K562 (cell line): ENCODE measurements around the gene DCAF4. TPM values are rescaled to one million over a fixed set of nuclear protein-coding genes. Genes with fewer than 3 reads are reported as not detected.

Source experiments
- C11orf30 ChIP-seq: fragments of 450-650 bp; IDR thresholded peaks from 2 replicates; pipeline ENCODE4 v1.6.1; 2016; ENCODE audit warnings: low read depth, mild to moderate bottlenecking
- CCNT2 ChIP-seq: IDR thresholded peaks from 2 replicates; pipeline ENCODE4 v1.6.1; 2011; ENCODE audit warnings: borderline replicate concordance, low read depth, mild to moderate bottlenecking, moderate library complexity, mixed read lengths, low read length; ENCODE audit not compliant: insufficient read length; ENCODE audit errors: extremely low read depth
- EP400 ChIP-seq: fragments of 450-650 bp; IDR thresholded peaks from 2 replicates; pipeline ENCODE4 v1.6.1; 2017; ENCODE audit warnings: antibody characterized with exemption, mild to moderate bottlenecking, moderate library complexity
- ETS2 ChIP-seq: IDR thresholded peaks from 2 replicates; pipeline ENCODE4 v1.6.1; 2016; ENCODE audit warnings: borderline replicate concordance, missing genetic modification characterization, mild to moderate bottlenecking, moderate library complexity, missing compliant biosample characterization; ENCODE audit not compliant: poor library complexity, severe bottlenecking
- HLTF ChIP-seq: fragments of 450-650 bp; IDR thresholded peaks from 2 replicates; pipeline ENCODE4 v1.6.1; 2016
- MAFF ChIP-seq: IDR thresholded peaks from 2 replicates; pipeline ENCODE4 v1.6.1; 2012; ENCODE audit warnings: low read length, improper control_type of control experiment
- MAFG ChIP-seq: fragments of 450-650 bp; conservative IDR thresholded peaks from 2 replicates; pipeline ENCODE4 v1.6.1; 2016; ENCODE audit warnings: missing genetic modification characterization, missing compliant biosample characterization
- MAFK ChIP-seq: IDR thresholded peaks from 2 replicates; pipeline ENCODE4 v1.6.1; 2011; ENCODE audit warnings: low read length, improper control_type of control experiment
- MXD1 ChIP-seq: fragments of 250-450 bp; sonication (Bioruptor Pico); IDR thresholded peaks from 2 replicates; pipeline ENCODE4 v1.8.0; 2021; ENCODE audit warnings: borderline replicate concordance, mild to moderate bottlenecking, moderate library complexity; ENCODE audit not compliant: poor library complexity, severe bottlenecking
- MXI1 ChIP-seq: IDR thresholded peaks from 2 replicates; pipeline ENCODE4 v1.6.1; 2011; ENCODE audit warnings: low read depth, mild to moderate bottlenecking, improper control_type of control experiment, low read length
- MYC ChIP-seq, 2 experiments: fragments of 250-450 bp in 1 of 2; sonication (Bioruptor Pico) in 1 of 2; IDR thresholded peaks; 2 replicates each; pipeline versions ENCODE4 v1.5.1 to v1.6.1; 2012 to 2021; ENCODE audit warnings: low read depth in 2 of 2, borderline replicate concordance in 1 of 2, improper control_type of control experiment in 1 of 2, low read length in 1 of 2, mild to moderate bottlenecking in 1 of 2, moderate library complexity in 1 of 2
- NR2F6 ChIP-seq: fragments of 450-650 bp; formaldehyde crosslinking; IDR thresholded peaks from 2 replicates; pipeline ENCODE4 v1.4.0; 2020; ENCODE audit warnings: mild to moderate bottlenecking
- PHB ChIP-seq: fragments of 250-450 bp; sonication (Bioruptor Pico); IDR thresholded peaks from 2 replicates; pipeline ENCODE4 v1.5.0; 2021
- PKNOX1 ChIP-seq: fragments of 450-650 bp; IDR thresholded peaks from 2 replicates; pipeline ENCODE4 v1.6.1; 2016
- POLR2AphosphoS2 ChIP-seq: IDR thresholded peaks from 2 replicates; pipeline ENCODE4 v1.6.1; 2012; ENCODE audit warnings: low read length, improper control_type of control experiment
- TRIM25 ChIP-seq: fragments of 450-650 bp; IDR thresholded peaks from 2 replicates; pipeline ENCODE4 v1.7.0; 2016; ENCODE audit warnings: borderline replicate concordance
- ZNF311 ChIP-seq: fragments of 250-450 bp; sonication (Bioruptor Pico); IDR thresholded peaks from 2 replicates; pipeline ENCODE4 v1.4.0; 2020; ENCODE audit warnings: mild to moderate bottlenecking, moderate library complexity
- ZNF316 ChIP-seq: fragments of 450-650 bp; IDR thresholded peaks from 2 replicates; pipeline ENCODE4 v1.6.1; 2016
- ZZZ3 ChIP-seq: fragments of 450-650 bp; IDR thresholded peaks from 2 replicates; pipeline ENCODE4 v1.6.1; 2016; ENCODE audit warnings: antibody characterized with exemption, mild to moderate bottlenecking, moderate library complexity
- polyA plus RNA-seq, 8 experiments: library from polyadenylated mRNA; depleted of rRNA in 4 of 8; stranded (reverse) in 5 of 8; unstranded in 3 of 8; fragments of >200 nt; fragmentation: Nextera tagmentation in 2 of 8; fragmentation: Illumina TruSeq in 1 of 8; extraction: Ambion mirVana in 2 of 8; extraction: Trizol in 1 of 8; gene quantifications; 2 replicates each; pipeline versions ENCODE4 v1.2.1 to v1.2.3, GENCODE V29; 2011 to 2014; ENCODE audit warnings: inconsistent platforms in 1 of 8, missing spikeins in 1 of 8
- total RNA-seq, 7 experiments: library from RNA; depleted of rRNA in 6 of 7; stranded (reverse); fragments of >200 nt in 6 of 7; fragmentation: Illumina TruSeq in 2 of 7; extraction: Trizol in 2 of 7; gene quantifications; 2 replicates each; pipeline versions ENCODE4 v1.2.1 to v1.2.3, GENCODE V29; 2011 to 2021; ENCODE audit warnings: low replicate concordance in 1 of 7
- TF ChIP-seq, protein P1 (sequence below): sonication (generic); formaldehyde crosslinking; IDR thresholded peaks from 2 replicates; pipeline ENCODE4 v1.8.0; 2022; ENCODE audit warnings: mild to moderate bottlenecking, missing genetic modification reagents
- TF ChIP-seq, protein P2 (sequence below): sonication (generic); formaldehyde crosslinking; IDR thresholded peaks from 2 replicates; pipeline ENCODE4 v1.9.0; 2022; ENCODE audit warnings: mild to moderate bottlenecking, missing genetic modification reagents

The DCAF4 gene
- total and polyA plus RNA-seq, 9 of the 15 experiments (the other 6 are each of a cell fraction or from before 2014, with no cell fraction given): 2.7 to 49.2 (median 22.9) TPM

DNA sequence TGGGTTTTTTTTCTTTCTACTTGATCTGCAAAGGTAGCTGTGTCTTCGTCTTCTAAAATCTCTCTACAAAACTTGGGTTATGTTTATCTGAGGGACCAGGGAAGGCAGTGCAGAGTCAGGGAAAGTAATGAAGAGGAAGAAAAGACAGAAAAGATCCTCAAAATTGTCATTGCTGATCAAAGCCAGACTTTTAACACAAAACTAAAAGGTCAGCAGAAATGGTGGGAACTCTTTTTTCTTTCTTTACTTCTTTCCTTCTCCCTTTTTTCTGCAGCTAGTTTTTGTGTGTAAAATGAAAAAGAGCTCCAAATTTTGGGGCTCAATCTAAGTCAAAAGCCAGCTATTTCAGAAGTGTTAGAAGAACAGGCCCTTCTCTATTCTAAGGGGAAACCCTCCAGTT is 44.2 kb upstream of the DCAF4 start (continued):
- TF ChIP-seq MAFG (tag) (peak; percentile 75), PHB (CRISPR knock-in tag) (no peak), ZZZ3 (no peak), MXI1 (no peak), ETS2 (no peak), TRIM25 (no peak), MYC (IDR thresholded peaks at IDR 0.05; ENCODE audit: low read depth, low read length) (no peak), MYC (CRISPR knock-in tag; IDR thresholded peaks at IDR 0.05; ENCODE audit: borderline replicate concordance, low read depth) (no peak), ZNF316 (peak; percentile 92), MAFK (peak; percentile 78), PKNOX1 (no peak), EP400 (no peak), CCNT2 (no peak), MAFF (peak; percentile 86), POLR2AphosphoS2 (no peak), ZNF311 (CRISPR knock-in tag) (no peak), HLTF (no peak), NR2F6 (CRISPR knock-in tag) (no peak), MXD1 (CRISPR knock-in tag) (no peak), C11orf30 (peak; percentile 76)
- TF ChIP-seq, protein P1, sequence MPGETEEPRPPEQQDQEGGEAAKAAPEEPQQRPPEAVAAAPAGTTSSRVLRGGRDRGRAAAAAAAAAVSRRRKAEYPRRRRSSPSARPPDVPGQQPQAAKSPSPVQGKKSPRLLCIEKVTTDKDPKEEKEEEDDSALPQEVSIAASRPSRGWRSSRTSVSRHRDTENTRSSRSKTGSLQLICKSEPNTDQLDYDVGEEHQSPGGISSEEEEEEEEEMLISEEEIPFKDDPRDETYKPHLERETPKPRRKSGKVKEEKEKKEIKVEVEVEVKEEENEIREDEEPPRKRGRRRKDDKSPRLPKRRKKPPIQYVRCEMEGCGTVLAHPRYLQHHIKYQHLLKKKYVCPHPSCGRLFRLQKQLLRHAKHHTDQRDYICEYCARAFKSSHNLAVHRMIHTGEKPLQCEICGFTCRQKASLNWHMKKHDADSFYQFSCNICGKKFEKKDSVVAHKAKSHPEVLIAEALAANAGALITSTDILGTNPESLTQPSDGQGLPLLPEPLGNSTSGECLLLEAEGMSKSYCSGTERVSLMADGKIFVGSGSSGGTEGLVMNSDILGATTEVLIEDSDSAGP (CRISPR knock-in tag): no peak
- TF ChIP-seq, protein P2, sequence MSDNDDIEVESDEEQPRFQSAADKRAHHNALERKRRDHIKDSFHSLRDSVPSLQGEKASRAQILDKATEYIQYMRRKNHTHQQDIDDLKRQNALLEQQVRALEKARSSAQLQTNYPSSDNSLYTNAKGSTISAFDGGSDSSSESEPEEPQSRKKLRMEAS (CRISPR knock-in tag): no peak
